Loucy (cell line): Measurements from ENCODE around the gene ADAMTS20.

Experiments used
- CTCF ChIP-seq: fragments of 200-600 bp; sonication (generic); conservative IDR thresholded peaks from 2 replicates; pipeline ENCODE4 v1.5.1; 2014; ENCODE audit warnings: mild to moderate bottlenecking, antibody characterized with exemption, low read length
- EZH2phosphoT487 ChIP-seq: fragments of 200-600 bp; IDR thresholded peaks from 2 replicates; pipeline ENCODE4 v1.6.1; 2018; ENCODE audit warnings: antibody characterized with exemption, mild to moderate bottlenecking, moderate library complexity, borderline replicate concordance

- no peak for TF ChIP-seq CTCF
- TF ChIP-seq EZH2phosphoT487: no peak
These were observed at the start of gene ADAMTS20 for GRCh38 chr12:43551971-43552559.
